NOMO-1 treated with dmso at 0.1 percent for 144 hours (cell line): ENCODE measurements around the gene FERMT2.
A peak's percentile ranks its signal among the peaks of the same experiment; 100 is the strongest.
"Not testable (repeated sequence)": the region's sequence is repeated elsewhere in the genome, so short reads cannot be mapped to it uniquely, and the experiment has no call there.

Experiments used
- DNase-seq: peaks from one replicate; lab custom pipeline; 2025; ENCODE audit not compliant: unreplicated experiment; lab: John Stamatoyannopoulos, UW

The FERMT2 gene

GRCh38 chr14:52868911-52869618, 81.8 kb downstream of the FERMT2 start:
- DNase-seq, result peak; percentile 23

- DNase-seq, result not testable (repeated sequence)
Measured at GRCh38 chr14:52864893-52865292, 86.0 kb downstream of the FERMT2 start.

DNA sequence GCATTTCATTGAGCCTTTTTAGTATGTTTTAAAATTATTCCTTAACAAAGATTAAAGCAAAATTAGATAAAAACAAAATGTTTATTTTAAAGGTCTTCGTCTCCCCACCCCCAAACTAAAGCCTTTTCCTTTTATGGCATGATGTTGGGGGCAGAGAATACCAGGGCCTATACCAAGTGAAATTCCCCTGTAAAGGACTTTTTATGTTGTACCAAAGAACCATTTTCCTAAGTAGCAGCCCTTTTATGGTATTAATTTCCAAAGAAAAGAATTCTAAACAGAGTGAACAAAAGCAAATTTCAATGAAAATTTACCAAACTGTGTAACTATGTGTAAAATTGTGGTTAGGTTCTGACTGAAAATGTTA, 87.5 kb downstream of the FERMT2 start:
- no peak for DNase-seq

DNA sequence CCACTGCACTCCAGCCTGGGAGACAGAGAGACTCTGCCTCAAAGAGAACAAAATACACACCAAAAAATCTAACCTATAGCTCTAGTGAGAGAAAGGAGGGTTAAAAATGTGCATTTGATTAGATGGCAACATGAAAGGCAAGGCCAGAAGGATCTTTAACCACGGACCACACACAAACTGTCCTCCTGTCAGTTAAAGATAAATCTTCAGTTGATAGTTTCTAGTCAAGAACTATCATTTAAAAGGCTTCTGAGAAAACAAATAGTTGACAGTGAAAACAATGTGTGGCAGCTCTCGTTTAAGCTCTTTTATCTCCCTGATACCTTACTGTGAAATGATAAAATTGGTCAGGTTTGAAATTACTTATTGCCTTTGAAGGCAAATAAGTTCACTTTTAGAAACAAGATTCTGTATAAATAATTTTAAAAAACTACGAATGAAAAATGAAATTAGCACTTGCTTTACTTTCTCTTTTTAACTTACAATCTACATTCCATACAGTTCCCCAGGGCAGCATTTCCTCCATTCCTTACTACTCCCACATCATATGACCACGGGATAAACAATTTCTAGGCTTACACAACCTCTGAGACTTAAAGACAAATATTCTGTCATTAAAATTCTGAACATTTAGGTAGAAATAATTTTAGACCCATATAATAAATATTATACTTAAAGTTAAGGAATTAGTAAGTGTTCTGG, 88.1 kb downstream of the FERMT2 start:
- DNase-seq, result no peak

DNA sequence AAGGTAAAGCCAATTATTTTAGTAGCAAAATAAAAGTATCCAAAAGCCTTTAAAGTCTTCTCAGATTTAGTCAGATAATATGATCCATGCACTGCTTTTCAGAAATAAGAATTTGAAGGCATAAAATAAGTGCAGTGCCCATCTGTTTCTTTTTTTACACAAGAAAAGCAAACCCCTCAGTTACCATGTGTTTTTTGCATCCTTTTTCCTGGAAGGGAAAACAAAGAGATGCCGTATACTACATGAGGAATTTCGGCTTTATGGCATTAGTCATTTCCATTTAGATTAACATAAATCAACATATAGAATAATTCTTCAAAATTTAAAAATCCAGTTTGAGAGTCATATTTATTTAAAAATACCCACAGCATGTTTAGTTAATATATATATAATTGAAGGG, 89.4 kb downstream of the FERMT2 start:
- DNase-seq, result no peak

DNA sequence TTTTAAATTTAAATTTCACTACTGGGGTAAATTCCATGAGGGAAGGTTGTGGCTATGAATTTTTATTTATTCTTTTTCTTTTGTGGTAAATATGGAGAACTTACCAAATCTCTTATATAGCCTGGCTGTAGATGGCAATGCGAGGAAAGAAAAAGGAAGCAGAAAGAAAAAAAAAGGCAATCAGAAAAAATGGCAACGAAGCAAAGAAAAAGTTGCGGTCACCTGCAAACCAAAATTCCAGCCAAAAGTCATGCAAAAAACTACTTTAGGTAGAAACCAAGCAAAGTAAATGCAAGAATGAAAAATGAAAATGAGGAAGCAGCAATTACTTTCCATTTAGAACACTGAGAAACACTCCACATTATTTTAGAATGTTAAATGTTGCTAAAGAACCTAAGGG, 89.9 kb downstream of the FERMT2 start:
- DNase-seq, result no peak

DNA sequence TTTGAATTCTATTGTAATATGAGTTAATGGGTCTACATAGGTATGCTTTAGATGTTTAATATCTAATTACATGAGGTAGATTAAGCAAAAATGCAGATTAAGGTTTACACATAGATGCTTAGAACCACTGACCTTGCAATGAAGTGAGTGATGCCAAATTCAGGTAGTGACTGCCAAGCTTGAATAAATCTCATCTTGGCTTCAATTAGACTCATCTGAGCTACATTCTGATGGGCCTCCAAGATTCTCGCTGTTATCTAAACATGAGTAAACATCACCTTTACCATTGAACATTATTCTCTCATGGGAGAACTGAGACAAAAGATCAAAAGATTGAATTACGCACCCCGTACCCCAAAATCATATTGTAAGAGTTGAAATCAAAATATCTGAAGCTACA, 90.6 kb downstream of the FERMT2 start:
- no peak for DNase-seq

GRCh38 chr14:52856139-52856538, 94.7 kb downstream of the FERMT2 start:
- no peak for DNase-seq

DNA sequence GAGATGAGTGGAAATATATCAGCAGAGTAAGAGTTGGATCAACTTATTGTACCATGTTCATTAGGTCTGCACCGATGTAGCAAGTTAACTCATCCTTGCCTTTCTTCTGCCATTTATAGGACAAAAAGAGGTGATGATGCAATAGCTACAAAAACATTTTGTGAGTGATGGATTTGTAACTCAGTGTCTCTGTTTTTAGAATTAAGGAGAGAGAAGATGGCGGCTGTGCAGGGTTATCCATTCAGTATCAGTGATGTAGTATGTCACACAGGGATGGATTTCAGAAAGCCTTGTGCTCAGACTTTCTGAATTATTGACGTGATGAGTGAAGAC, 97.4 kb downstream of the FERMT2 start:
- no peak for DNase-seq

GRCh38 chr14:52852810-52853521, 97.9 kb downstream of the FERMT2 start:
- DNase-seq, result no peak

DNA sequence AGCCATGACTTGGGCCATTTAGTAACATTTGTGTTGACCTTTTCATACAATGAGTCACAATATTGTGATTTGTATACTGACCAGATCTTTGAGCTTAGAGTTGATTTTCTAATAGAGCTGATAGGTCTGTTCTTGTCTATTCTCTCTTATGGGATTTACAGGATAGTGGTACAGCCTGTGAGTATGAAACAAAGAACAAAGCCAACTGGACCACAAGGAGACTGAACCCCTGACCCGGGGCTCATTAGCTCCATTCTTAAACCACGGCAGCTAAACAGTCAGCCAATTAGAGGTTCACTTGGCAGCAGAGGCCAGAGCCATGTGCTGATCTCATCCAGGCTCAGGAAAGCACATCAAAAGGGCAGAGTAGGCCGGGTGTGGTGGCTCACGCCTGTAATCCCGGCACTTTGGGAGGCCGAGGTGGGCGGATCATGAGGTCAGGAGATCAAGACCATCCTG, 100.4 kb downstream of the FERMT2 start:
- no peak for DNase-seq

- no peak for DNase-seq
Measured at GRCh38 chr14:52848626-52849025, 102.2 kb downstream of the FERMT2 start.

DNA sequence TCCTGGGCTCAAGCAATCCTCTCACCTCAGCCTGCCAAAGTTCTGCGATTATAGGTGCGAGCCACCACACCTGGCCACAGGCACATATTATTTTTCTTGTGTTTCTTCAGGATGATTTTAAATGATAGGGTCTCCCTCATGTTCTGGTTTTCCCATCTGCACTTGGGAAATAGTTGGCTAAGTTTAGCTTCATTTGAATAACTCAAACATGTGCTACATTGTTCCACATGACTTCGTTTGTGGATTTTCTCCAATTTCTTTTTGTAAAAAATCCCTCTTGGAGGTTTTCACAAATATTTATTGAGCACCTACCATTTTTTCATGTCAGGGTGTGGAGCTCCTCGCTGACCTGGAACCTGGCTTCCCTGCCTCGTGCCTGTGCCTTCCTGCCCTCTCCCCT, 104.3 kb downstream of the FERMT2 start:
- no peak for DNase-seq

- DNase-seq, result no peak
Measured at GRCh38 chr14:52845081-52845480, 105.8 kb downstream of the FERMT2 start.

GRCh38 chr14:52844262-52845060, 106.4 kb downstream of the FERMT2 start:
- DNase-seq, result no peak

DNA sequence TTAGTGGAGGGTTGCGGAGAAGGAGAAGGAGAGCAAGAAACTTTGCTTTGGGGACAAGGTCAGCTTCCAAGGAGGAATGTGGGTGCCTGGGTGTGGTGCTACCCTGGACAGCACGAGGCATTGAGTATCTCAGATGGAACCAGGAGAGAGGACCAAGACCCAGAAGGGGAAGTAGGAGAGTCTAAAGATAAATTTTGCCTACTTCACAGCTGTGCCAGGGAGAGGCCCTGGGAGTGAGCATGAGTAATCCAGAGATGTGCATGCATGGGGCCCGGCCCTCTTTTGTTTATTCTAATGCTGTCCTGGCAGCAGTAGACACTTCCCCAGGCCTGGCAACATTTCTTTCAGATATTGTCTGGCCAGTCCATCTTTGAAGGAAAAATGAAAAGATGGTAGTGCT, 110.0 kb downstream of the FERMT2 start:
- DNase-seq, result no peak

DNA sequence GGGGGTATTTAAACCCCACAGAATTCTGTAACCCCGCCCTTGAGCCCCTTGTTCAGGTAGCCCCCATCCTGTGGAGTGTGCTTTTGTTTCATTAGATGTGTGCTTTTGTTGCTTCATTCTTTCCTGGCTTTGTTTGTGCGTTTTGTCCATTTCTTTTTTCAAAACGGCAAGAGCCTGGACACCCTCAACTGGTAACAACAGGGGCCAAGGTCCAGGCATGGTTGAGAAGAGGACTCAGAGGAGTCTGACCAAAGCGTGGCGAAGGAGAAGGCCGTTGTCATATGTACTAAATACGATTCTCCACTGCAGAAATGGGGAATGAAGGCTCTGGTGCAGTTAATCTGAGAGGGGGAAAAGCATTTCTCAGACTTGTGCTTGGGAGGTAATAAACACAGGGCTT, 113.4 kb downstream of the FERMT2 start:
- no peak for DNase-seq

DNA sequence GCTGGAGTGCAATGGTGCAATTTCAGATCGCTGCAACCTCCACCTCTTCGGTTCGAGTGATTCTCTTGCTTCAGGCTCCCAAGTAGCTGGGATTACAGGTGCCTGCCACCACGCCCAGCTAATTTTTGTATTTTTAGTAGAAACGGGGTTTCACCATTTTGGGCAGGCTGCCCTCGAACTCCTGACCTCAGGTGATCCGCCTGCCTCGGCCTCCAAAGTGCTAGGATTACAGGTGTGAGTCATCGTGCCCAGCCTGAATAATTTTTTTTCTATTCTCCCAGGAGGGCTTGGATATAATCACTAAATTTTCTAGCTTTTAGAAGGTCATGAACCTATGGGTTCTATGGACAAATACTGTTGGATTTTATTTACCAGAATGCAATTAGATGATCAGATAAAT, 114.8 kb downstream of the FERMT2 start:
- no peak for DNase-seq

DNA sequence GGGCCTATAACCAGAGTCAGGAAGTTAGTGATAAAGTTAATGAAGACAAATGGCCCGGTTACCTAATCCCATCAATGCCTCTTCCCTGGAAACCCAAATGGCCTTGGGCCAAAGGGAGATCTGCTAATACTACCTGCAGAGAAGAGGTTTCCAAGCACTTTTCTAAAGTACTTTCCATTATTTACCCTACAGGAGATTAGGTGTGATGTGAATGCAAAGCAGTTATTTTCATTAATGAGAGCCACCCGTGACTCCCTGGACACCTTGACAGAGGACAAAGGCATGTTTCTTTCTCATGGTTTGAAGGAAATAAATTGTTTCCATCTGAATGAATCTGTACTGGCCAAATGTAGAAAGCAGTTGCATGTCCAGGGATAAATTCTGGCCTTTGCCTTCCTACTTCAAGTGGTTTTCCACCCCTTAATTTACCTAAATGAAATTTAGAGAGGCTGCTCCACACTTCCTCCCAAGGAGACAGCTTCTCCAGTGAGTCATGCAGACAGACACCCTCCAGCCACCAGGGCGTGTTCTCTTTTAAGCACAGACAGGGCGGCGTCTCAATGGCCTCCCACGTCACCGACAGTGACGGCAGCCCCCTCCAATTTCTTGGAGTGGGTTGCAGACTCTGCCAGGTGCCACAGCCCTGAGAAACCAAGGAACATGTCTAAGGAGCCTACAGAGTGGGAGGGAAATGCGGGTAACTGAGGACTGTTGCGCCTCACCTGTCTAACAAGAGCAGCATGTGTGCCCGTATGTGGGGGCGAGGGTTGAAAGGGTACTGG, 115.5 kb downstream of the FERMT2 start:
- DNase-seq, result peak; percentile 24

DNA sequence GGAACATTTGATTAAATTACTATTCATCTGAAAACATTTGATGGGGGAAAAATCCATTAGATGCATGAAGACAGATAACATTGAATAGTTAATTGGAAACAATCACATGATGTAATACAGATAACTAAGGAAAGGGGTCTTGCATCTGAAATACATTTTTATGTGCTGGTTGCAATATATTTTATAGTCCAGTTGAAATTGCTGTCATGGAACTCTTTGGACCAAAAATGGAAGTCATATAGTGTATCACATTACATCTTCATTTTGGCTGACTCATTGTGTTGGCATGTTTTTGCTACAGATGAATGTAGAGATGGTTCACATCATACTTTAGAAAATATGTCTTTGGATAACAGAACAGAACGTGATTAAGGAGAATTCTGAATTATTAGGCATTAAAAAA, 116.4 kb downstream of the FERMT2 start:
- no peak for DNase-seq

DNA sequence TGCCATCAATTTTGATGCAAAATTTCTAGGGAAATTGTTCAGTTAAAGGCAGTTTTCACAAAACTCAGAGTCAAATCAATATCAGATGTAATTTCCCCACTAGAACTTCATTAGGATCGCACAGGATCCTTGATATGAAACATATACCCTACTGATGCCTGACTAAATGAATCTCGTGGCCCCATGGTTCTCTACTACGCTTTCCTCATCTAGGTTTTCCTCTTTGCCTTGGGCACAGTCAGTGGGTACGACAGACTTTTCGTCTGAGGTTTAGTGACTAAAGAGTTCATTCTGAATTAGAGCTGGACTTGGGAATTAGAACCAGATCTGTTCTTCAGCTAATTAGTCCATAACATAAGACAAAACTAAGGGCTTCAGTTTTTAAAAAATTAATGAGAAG, 117.0 kb downstream of the FERMT2 start:
- DNase-seq, result no peak
